Loucy (cell line): Measurements from ENCODE around the gene LENG8.

Source experiments
- CTCF ChIP-seq: fragments of 200-600 bp; sonication (generic); conservative IDR thresholded peaks from 2 replicates; pipeline ENCODE4 v1.5.1; 2014; ENCODE audit warnings: mild to moderate bottlenecking, antibody characterized with exemption, low read length
- EZH2phosphoT487 ChIP-seq: fragments of 200-600 bp; IDR thresholded peaks from 2 replicates; pipeline ENCODE4 v1.6.1; 2018; ENCODE audit warnings: antibody characterized with exemption, mild to moderate bottlenecking, moderate library complexity, borderline replicate concordance

- TF ChIP-seq CTCF: no peak
- no peak for TF ChIP-seq EZH2phosphoT487
Observed at GRCh38 chr19:54473892-54474372, 24.9 kb downstream of the LENG8 start.
